Smooth muscle cell (in vitro differentiated cells): ENCODE measurements around the gene FAM83E. TPM values are rescaled to one million over a fixed set of nuclear protein-coding genes. Genes with fewer than 3 reads are reported as not detected.

Source experiments
- DNase-seq: peaks from one replicate; lab custom pipeline; 2025; ENCODE audit not compliant: unreplicated experiment; lab: John Stamatoyannopoulos, UW
- H2AFZ ChIP-seq: fragments of 200-600 bp; sonication (generic); 2 replicates; pipeline ENCODE4 v1.6.0; 2016; ENCODE audit warnings: antibody characterized with exemption, low read depth, mild to moderate bottlenecking
- H3F3A ChIP-seq: fragments of 200-600 bp; sonication (generic); 2 replicates; pipeline ENCODE4 v1.6.0; 2017; ENCODE audit warnings: antibody characterized with exemption, low read depth
- H3K27ac ChIP-seq: fragments of 200-600 bp; sonication (generic); 2 replicates; pipeline ENCODE4 v1.5.1; 2016; ENCODE audit warnings: low read depth, mild to moderate bottlenecking
- H3K27me3 ChIP-seq: fragments of 200-600 bp; sonication (generic); 2 replicates; pipeline ENCODE4 v1.6.1; 2016; ENCODE audit warnings: low read depth, mild to moderate bottlenecking
- H3K36me3 ChIP-seq: fragments of 200-600 bp; sonication (generic); 2 replicates; pipeline ENCODE4 v1.5.1; 2016; ENCODE audit warnings: low read depth
- H3K4me1 ChIP-seq: fragments of 200-600 bp; sonication (generic); 2 replicates; pipeline ENCODE4 v1.5.1; 2016; ENCODE audit warnings: low read depth
- H3K4me2 ChIP-seq: fragments of 200-600 bp; sonication (generic); 2 replicates; pipeline ENCODE4 v1.6.0; 2016; ENCODE audit warnings: mild to moderate bottlenecking
- H3K4me3 ChIP-seq: fragments of 200-600 bp; sonication (generic); 2 replicates; pipeline ENCODE4 v1.5.1; 2016; ENCODE audit warnings: mild to moderate bottlenecking
- H3K79me2 ChIP-seq: fragments of 200-600 bp; sonication (generic); 2 replicates; pipeline ENCODE4 v1.6.0; 2016; ENCODE audit warnings: low read depth, mild to moderate bottlenecking
- H3K9ac ChIP-seq: fragments of 200-600 bp; sonication (generic); 2 replicates; pipeline ENCODE4 v1.6.0; 2016; ENCODE audit warnings: low read depth
- H3K9me3 ChIP-seq: fragments of 200-600 bp; sonication (generic); replicated peaks from 2 replicates; pipeline ENCODE4 v1.5.1; 2016; ENCODE audit warnings: low read depth
- H4K20me1 ChIP-seq: fragments of 200-600 bp; sonication (generic); 2 replicates; pipeline ENCODE4 v1.6.0; 2016; ENCODE audit warnings: low read depth
- CTCF ChIP-seq: fragments of 200-600 bp; sonication (generic); IDR thresholded peaks from 2 replicates; pipeline ENCODE4 v1.5.1; 2017; ENCODE audit warnings: borderline replicate concordance, mild to moderate bottlenecking, antibody characterized with exemption; ENCODE audit not compliant: insufficient read depth, poor library complexity, severe bottlenecking
- WGBS: methylation state at CpG from one replicate; pipeline ENCODE4 v1.1.7; 2016; ENCODE audit warnings: low lambda C conversion rate; 5-methylcytosine and 5-hydroxymethylcytosine counted together
- polyA plus RNA-seq: library from polyadenylated mRNA; unstranded; fragments of >200 nt; fragmentation: Nextera tagmentation; extraction: Ambion mirVana; gene quantifications from 2 replicates; pipeline ENCODE4 v1.2.1, GENCODE V29; 2016
- total RNA-seq: library from RNA; depleted of rRNA; stranded (reverse); fragments of >200 nt; gene quantifications from 2 replicates; pipeline ENCODE4 v1.2.3, GENCODE V29; 2014

The FAM83E gene
- total and polyA plus RNA-seq, 2 experiments from 2014 or later: 0.49 TPM

GRCh38 chr19:48613024-48613851 lies 1.6 kb downstream of the FAM83E start:
- no peak overlapping the region for H3K4me3 ChIP-seq
- H3K4me2 ChIP-seq: no peak overlapping the region
- no peak for DNase-seq
- H3F3A ChIP-seq: peaks cover 21% of the 10 kb centered on the region
- WGBS: 96% methylated on average over 38 of the region's 39 CpGs
- no peaks in the 10 kb centered on the region for H3K9me3 ChIP-seq
- no peak overlapping the region for H2AFZ ChIP-seq
- no peak overlapping the region for H3K9ac ChIP-seq
- peaks cover 36% of the 10 kb centered on the region for H4K20me1 ChIP-seq
- H3K36me3 ChIP-seq: peaks cover 3% of the 10 kb centered on the region
- peaks cover 20% of the 10 kb centered on the region for H3K79me2 ChIP-seq
- peaks cover 21% of the 10 kb centered on the region for H3K4me1 ChIP-seq
- no peak for TF ChIP-seq CTCF
- H3K27me3 ChIP-seq: no peaks in the 10 kb centered on the region
- no peak overlapping the region for H3K27ac ChIP-seq

DNA sequence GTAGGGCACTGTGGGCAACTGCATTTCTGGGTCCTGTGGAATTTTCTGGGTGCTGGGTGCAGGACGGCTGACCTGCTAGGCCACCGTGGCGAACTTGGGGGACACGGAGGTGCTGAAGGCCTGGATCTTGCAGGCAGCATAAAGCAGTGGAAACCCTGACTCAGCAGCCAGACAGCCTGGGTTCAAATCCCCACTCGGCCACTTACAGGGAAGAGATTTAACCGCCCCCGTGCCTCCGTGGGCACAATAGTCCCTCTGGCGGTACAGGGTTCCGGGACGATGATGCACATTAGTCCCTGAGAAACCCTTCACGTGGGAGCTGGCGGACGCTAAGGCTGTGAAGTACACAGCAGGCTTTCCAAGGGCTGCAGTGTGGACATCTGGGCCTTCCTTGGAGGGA lies 3.0 kb downstream of the FAM83E start:
- Histone ChIP-seq H3K4me3 (no peak overlapping the region), H2AFZ (no peak overlapping the region), H3K79me2 (peaks cover 7% of the 10 kb centered on the region), H3K4me1 (peaks cover 10% of the 10 kb centered on the region), H3K4me2 (no peak overlapping the region), H3K36me3 (peaks cover 3% of the 10 kb centered on the region), H4K20me1 (peaks cover 23% of the 10 kb centered on the region), H3K27ac (no peak overlapping the region), H3K9ac (no peak overlapping the region), H3F3A (peaks cover 14% of the 10 kb centered on the region), H3K27me3 (no peaks in the 10 kb centered on the region), H3K9me3 (no peaks in the 10 kb centered on the region)
- TF ChIP-seq CTCF: no peak
- no peak for DNase-seq
- WGBS: 84% methylated on average over 14 of the region's 14 CpGs

DNA sequence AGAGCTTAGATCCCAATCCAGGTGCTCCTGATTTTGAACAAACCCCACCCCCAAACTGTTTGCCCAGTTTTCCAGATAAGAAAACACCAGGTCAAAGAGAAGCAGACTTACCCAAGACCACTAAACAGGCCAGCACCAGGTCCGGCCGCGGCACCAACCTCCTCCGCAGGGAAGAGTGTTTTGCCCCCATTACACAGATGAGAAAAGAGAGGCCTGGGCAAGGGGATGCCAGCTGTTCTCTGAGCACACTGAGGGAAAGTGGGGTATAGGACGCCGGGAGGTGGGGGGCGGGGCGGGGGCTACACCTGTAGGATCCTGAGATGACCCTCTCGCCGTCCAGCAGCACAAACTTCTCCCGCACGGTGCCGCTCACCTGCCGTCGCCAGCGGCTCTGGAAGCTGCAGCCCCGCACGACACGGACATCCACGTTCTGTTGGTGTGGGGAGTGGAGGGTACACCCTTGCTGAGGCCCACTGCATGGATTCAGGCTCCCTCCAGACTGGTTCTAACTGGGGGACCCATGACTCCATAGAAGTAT lies 5.2 kb downstream of the FAM83E start:
- H3K4me1 ChIP-seq: no peaks in the 10 kb centered on the region
- no peak for TF ChIP-seq CTCF
- H3K9ac ChIP-seq: no peak overlapping the region
- DNase-seq: no peak
- no peak overlapping the region for H3K4me2 ChIP-seq
- H3K27me3 ChIP-seq: no peaks in the 10 kb centered on the region
- 91% methylated on average over 12 of the region's 20 CpGs for WGBS
- H3F3A ChIP-seq: no peaks in the 10 kb centered on the region
- H3K27ac ChIP-seq: no peak overlapping the region
- no peaks in the 10 kb centered on the region for H3K36me3 ChIP-seq
- H3K79me2 ChIP-seq: no peaks in the 10 kb centered on the region
- peaks cover under 1% of the 10 kb centered on the region for H4K20me1 ChIP-seq
- no peak overlapping the region for H3K4me3 ChIP-seq
- no peak overlapping the region for H2AFZ ChIP-seq
- H3K9me3 ChIP-seq: no peaks in the 10 kb centered on the region
